A673 (cell line): ENCODE results near the gene AP1AR. TPM values are rescaled to one million over a fixed set of nuclear protein-coding genes. Genes with fewer than 3 reads are reported as not detected.

Source experiments
- BruUV-seq: library from RNA; stranded (reverse); fragments of 400-500 nt; replicated peaks from 2 replicates; lab custom pipeline; 2021; lab: Mats Ljungman, UMichigan
- CTCF ChIA-PET: fragments of 300-600 bp; sonication (Branson Sonifier 250); formaldehyde crosslinking; loops from one replicate; lab custom pipeline; 2022; ENCODE audit warnings: antibody characterized with exemption; lab: Charles Lee
- POLR2A ChIA-PET: fragments of 300-600 bp; sonication (Branson Sonifier 250); formaldehyde crosslinking; loops from one replicate; lab custom pipeline; 2022; ENCODE audit warnings: antibody characterized with exemption; ENCODE audit not compliant: low non-redundant PET; lab: Charles Lee
- DNase-seq: peaks from one replicate; pipeline ENCODE4 v3.0.0-alpha.2; 2015; ENCODE audit warnings: low spot score
- H3K27ac ChIP-seq: fragments of 200-600 bp; sonication (generic); 2 replicates; pipeline ENCODE4 v1.5.1; 2016; ENCODE audit warnings: mixed run types, low read depth, mild to moderate bottlenecking, mixed read lengths, antibody characterized with exemption, low read length; ENCODE audit not compliant: poor library complexity, severe bottlenecking
- H3K27me3 ChIP-seq: fragments of 200-600 bp; sonication (generic); replicated peaks from 2 replicates; pipeline ENCODE4 v1.6.1; 2017; ENCODE audit warnings: mixed run types, low read depth, mild to moderate bottlenecking, mixed read lengths, antibody characterized with exemption, low read length; ENCODE audit not compliant: insufficient read depth, poor library complexity
- H3K36me3 ChIP-seq: fragments of 200-600 bp; sonication (generic); 2 replicates; pipeline ENCODE4 v1.6.1; 2016; ENCODE audit warnings: mixed run types, mild to moderate bottlenecking, mixed read lengths, antibody characterized with exemption, low read length; ENCODE audit not compliant: insufficient read depth, poor library complexity, severe bottlenecking
- H3K4me1 ChIP-seq: fragments of 200-600 bp; sonication (generic); 2 replicates; pipeline ENCODE4 v1.6.1; 2017; ENCODE audit warnings: mixed run types, mild to moderate bottlenecking, mixed read lengths, antibody characterized with exemption, low read length; ENCODE audit not compliant: insufficient read depth, poor library complexity, severe bottlenecking
- H3K4me3 ChIP-seq: fragments of 200-600 bp; sonication (generic); 2 replicates; pipeline ENCODE4 v1.5.1; 2016; ENCODE audit warnings: low read depth, mixed run types, mild to moderate bottlenecking, mixed read lengths, low read length; ENCODE audit not compliant: poor library complexity, severe bottlenecking
- H3K9me3 ChIP-seq: fragments of 200-600 bp; sonication (generic); 2 replicates; pipeline ENCODE4 v1.6.1; 2016; ENCODE audit warnings: mixed run types, low read depth, mild to moderate bottlenecking, mixed read lengths, antibody characterized with exemption, low read length; ENCODE audit not compliant: poor library complexity, severe bottlenecking
- EZH2 ChIP-seq: fragments of 200-600 bp; sonication (generic); IDR thresholded peaks from 2 replicates; pipeline ENCODE4 v1.6.1; 2017; ENCODE audit warnings: borderline replicate concordance, low read depth, mild to moderate bottlenecking, mixed read lengths, antibody characterized with exemption, low read length; ENCODE audit not compliant: poor library complexity, severe bottlenecking
- intact Hi-C: fragments of 100-400 bp; cut with micrococcal nuclease; formaldehyde crosslinking; loops from one replicate; pipeline ENCODE4 v1.10.0; 2022; ENCODE audit not compliant: unreplicated experiment
- total RNA-seq: library from RNA; stranded (reverse); gene quantifications from 2 replicates; pipeline ENCODE4 v1.2.3, GENCODE V29; 2021
- TF ChIP-seq, protein P1 (sequence below): fragments of 300-800, 200-600 bp; sonication (generic); conservative IDR thresholded peaks from 2 replicates; pipeline ENCODE4 v1.5.1; 2017; ENCODE audit warnings: low read depth, mild to moderate bottlenecking, antibody characterized with exemption, low read length, moderate library complexity, mixed read lengths

The AP1AR gene
- total RNA-seq, 1 experiment from 2014 or later = 24.9 TPM

DNA sequence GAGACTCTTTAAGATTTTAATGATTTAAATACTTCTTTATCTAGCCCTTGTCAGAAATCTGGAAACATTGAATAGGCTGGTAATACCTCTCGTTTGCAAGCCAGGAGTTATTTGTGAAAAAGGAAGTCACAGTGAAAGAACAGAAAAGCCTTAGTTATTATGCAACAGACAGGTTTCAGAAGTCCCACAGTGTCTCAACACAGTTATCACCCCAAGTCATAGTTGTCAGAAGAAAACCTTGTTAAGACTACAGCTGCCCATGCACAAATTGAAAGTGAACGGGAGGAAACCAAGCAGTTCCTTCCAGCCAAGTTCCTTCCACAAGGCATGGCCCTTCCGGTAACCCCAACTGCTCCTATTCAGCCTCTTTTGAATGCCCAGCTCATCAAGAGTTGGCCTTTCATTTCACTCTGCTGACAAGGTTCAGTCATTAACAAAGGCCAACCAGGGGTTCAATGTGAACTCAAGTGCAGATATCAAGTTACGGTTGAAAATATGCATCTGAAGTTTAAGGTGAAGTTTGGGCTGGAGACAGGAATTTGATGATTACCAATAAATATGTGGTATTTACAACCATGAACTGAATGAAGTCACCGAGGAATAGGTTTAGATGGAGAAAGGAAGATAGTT lies 81.1 kb downstream of the AP1AR start:
- Histone ChIP-seq H3K36me3 (no peaks in the 10 kb centered on the region), H3K27me3 (no peaks in the 10 kb centered on the region), H3K4me3 (no peak overlapping the region), H3K27ac (no peak overlapping the region), H3K4me1 (peaks cover 6% of the 10 kb centered on the region), H3K9me3 (no peaks in the 10 kb centered on the region)
- no peak for DNase-seq
- intact Hi-C loops = no loop called here
- no TSS peak for BruUV-seq
- POLR2A ChIA-PET = interaction anchor here (0.7 kb wide), 1 partner anchor 776 kb away, joined by 4 read pairs; no protein-coding TSS in a partner anchor
- CTCF ChIA-PET = no interaction called here
- TF ChIP-seq, protein P1, sequence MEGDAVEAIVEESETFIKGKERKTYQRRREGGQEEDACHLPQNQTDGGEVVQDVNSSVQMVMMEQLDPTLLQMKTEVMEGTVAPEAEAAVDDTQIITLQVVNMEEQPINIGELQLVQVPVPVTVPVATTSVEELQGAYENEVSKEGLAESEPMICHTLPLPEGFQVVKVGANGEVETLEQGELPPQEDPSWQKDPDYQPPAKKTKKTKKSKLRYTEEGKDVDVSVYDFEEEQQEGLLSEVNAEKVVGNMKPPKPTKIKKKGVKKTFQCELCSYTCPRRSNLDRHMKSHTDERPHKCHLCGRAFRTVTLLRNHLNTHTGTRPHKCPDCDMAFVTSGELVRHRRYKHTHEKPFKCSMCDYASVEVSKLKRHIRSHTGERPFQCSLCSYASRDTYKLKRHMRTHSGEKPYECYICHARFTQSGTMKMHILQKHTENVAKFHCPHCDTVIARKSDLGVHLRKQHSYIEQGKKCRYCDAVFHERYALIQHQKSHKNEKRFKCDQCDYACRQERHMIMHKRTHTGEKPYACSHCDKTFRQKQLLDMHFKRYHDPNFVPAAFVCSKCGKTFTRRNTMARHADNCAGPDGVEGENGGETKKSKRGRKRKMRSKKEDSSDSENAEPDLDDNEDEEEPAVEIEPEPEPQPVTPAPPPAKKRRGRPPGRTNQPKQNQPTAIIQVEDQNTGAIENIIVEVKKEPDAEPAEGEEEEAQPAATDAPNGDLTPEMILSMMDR = no peak
- no peak for TF ChIP-seq EZH2

DNA sequence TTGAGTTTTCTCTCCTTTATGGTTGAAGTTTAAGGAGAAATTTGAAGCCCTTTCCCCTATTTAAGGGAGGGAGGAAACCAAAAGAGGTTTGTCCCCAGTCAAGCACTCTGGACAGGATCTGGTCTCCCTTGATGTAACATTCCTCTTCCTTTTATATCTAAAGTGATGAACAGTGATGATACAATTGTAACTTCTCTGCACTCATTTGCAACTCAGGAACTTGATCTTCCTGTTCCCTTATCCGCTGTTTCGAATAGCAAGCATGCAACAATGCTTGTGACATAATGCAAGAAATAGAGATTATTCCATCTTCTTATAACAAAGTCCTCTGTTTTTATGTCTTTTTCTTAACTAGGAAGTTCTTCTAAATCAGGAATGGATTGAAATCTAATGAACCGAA lies 83.9 kb downstream of the AP1AR start:
- H3K27ac ChIP-seq = no peak overlapping the region
- H3K4me3 ChIP-seq = no peak overlapping the region
- TF ChIP-seq, protein P1 = no peak
- no peak for TF ChIP-seq EZH2
- H3K27me3 ChIP-seq = no peaks in the 10 kb centered on the region
- no TSS peak for BruUV-seq
- ChIA-PET CTCF (no interaction called here), POLR2A (no interaction called here)
- no peaks in the 10 kb centered on the region for H3K4me1 ChIP-seq
- no peak for DNase-seq
- intact Hi-C loops = no loop called here
- no peaks in the 10 kb centered on the region for H3K9me3 ChIP-seq
- H3K36me3 ChIP-seq = no peaks in the 10 kb centered on the region

DNA sequence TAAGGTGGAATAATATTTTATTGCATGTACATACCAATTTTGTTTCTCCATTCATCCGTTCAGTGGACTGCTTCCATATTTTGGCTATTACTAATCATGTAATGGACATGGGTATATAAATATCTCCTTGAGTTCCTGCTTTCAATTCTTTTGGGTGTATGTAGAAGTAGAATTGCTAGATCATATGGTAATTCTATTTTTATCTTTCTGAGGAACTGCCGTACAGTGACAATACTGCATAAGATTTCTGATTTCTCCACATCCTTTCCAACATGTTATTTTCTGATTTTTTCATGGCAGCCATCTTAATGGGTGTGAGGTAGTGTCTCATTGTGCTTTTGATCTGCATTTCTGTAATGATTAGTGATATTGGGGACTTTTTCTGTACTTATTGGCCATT lies 84.8 kb downstream of the AP1AR start:
- H3K36me3 ChIP-seq = no peaks in the 10 kb centered on the region
- no peaks in the 10 kb centered on the region for H3K27me3 ChIP-seq
- TF ChIP-seq EZH2 = no peak
- TF ChIP-seq, protein P1 = no peak
- H3K4me1 ChIP-seq = no peaks in the 10 kb centered on the region
- DNase-seq = no peak
- H3K4me3 ChIP-seq = no peak overlapping the region
- H3K9me3 ChIP-seq = no peaks in the 10 kb centered on the region
- intact Hi-C loops = no loop called here
- no TSS peak for BruUV-seq
- ChIA-PET CTCF (no interaction called here), POLR2A (no interaction called here)
- H3K27ac ChIP-seq = no peak overlapping the region
